ENCODE results near the gene ISM1. TPM values are rescaled to one million over a fixed set of nuclear protein-coding genes. Genes with fewer than 3 reads are reported as not detected.

The ISM1 gene
- total RNA-seq, result under 0.01 TPM in 1 of 2 replicates, not detected in the other

DNA sequence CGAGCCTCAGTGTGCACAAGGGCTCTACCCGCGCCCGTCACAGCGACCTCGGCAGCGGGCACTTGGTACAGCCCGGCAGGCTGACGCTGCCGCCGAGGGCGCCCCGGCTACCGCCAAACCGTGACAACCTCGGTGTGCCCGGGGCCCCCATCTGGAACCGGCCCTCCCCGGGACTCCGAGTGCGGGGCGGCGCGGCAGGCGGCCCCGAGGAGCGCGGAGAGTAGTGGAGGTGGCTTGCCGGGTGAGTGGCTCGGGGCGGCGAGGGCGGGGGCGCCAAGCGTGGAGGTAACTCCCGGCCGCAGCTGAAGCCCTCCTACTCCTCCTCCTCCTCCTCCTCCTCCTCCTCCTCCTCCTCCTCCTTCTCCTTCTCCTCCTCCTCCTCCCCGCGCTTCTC, at the start of gene ISM1:
ISM1 (plus strand) TSS at position 371 of the 394 bp plus-strand sequence. CDS start 503 bp downstream, outside the sequence.
- DNase-seq (ENCODE audit: low read depth in 2 of 2), result peak in 1 of 2 donors; percentile 11

DNA sequence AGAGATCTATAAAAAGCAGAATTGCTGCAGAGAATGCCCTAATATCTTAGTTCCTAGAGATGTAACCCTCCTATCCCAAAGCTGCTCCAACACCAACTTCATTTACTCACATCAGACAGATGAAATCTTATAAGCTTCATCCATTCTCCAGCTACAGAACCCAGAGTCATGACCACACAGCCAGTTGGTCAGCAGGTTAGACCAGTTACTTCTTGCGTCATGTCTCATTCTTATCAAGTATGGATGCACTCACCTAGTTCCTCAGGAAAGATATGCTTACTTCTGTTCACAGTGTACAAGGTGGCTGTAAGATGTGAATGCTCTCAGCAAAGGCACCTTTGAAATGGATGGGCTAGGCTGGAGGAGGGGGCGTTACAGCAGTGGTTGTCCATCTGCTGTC, 47.9 kb upstream of the ISM1 start:
- DNase-seq (ENCODE audit: low read depth in 2 of 2), result no peak

DNA sequence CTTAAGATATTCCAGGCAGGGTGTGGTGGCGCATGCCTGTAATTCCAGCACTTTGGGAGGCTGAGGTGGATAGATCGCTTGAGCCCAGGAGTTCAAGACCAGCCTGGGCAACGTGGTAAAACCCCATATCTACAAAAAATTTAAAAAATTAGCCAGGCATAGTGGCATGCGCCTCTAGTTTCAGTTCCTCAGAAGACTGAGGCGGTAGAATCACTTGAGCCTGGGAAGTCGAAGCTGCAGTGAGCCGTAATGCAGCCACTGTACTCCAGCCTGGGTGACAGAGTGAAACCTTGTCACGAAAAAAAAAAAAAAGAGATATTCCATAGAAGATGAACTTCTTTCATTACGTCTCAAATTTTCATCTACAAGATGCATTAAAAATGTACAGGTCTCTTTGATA, 46.7 kb upstream of the ISM1 start:
- no peak for DNase-seq (ENCODE audit: low read depth in 2 of 2)

DNA sequence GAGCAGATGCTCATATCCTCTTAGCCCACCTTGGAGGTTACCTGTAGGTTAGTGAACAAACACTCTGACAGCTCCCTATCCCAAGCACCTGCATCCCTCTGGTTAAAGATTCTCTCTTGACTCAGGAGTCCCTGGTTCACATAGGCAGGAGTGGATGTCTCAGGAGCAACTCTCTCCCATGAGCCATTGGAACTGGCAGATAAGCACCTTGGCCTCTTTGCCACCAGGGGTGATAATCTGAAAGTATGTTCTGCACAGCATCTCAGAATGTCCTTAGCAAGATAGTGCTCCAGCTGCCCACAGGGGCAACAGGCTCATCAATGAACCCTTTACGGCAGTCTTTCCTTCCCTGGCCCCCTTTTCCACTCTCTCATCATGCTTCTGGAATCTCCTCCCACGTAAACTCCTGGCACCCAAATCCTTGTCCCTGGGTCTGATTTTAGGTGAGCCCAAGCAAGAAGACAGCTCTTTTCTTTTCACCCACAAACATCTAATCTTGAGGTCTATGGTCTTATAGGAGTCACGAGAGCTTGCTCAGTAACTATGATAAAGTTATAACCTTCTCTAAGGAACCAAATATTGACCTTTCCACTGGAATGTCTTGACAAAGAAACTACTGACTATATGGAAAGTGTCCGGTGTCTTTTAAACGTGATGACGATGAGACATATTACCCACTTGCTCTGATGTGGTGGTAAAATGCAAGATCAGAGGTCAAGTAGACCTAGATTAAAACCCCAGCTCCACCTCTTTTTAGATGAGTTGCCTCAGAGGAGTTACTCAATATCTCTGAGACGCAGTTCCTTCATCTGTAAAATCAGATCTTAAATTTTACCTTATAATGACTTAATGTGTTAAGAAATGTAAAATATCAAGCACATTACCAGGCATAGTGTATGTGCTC, 39.8 kb upstream of the ISM1 start:
- DNase-seq (ENCODE audit: low read depth in 2 of 2), result no peak

DNA sequence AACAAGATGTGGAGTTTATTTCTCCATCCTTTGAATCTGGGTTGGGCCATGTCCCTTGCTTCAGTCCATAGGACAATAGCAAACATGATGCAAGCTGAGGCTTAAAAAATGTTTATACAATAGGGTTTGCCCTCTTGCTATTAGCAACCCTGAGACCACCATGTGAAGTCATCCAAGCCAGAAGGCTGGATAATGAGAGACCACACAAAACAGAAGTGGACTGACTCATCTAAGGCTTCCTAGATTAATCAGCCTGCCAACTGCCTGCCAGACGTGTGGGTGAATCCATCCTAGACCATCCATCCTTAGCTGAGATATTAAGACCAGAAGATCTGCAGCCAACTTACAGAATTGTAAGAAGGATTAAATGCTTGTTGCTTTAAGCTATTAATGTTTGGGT, 38.1 kb upstream of the ISM1 start:
- no peak for DNase-seq (ENCODE audit: low read depth in 2 of 2)

DNA sequence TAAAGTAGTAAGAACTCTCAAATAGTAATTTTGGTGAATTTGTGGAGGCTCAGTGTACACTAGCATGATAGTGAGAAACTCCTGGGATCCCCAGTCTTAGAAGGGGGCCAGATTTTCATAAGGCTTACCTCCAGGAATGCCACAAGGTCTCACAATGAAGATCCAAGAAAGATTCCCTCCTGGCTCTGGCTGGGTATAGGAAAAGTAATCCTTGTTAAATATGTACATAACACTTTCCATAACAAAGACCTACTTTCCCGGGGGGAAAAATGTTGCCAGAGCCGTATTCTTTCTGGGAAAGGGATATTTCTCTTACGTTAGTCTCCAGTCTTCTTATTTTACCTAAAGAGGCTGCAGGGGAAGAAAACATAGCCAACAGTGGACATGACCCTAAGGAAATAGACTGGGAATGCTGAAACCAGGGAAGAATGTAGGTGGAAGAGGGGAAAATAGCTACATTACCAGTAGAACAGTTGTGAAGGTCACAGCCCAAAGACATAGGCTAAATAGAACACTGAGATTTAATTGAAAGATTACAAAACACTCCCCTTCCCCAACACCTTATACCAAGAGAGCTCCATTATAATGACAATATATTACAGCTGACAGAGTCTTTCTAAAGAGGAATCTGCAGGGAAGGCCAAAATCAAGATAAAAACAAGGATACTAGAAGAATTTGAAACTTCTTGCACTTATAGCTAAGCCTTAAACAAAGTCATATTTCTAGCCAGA, 34.9 kb upstream of the ISM1 start:
- DNase-seq (ENCODE audit: low read depth in 2 of 2), result no peak

DNA sequence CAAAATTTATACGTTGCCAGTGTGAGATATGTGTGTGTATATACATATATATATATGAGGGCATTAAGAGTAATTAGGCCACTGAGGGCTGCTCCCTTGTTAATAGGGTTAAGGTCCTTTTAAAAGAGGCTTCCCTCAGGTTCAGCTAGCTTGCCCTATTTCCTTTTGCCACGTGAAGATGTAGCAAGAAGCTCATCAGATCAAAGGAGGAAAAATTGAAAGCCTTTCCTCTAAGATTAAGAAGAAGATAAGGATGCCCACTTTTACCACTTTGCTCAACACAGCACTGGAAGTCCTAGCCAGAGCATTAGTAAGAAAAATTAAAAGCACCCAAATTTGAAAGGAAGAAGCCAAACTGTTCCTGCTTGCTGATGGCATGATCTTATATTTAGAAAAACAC, 33.2 kb upstream of the ISM1 start:
- DNase-seq (ENCODE audit: low read depth in 2 of 2), result no peak

DNA sequence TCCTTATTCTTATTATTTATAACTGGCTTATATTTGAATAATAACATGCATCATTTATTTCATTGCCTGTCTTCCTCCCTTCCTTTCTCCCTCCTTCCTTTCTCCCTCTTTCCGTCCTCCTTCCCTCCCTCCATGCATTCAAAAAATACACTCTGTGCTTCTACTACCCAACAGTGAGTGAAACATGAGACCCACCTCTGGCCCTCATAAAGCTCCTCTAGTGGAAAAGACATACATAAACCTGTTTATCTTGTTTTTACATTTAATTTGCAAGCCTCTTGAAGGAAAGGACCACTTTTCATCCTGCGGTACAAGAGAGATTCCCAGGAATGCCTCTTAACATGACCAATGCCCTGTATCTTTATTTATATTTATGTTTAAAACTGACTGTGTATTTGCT, 21.8 kb upstream of the ISM1 start:
- DNase-seq (ENCODE audit: low read depth in 2 of 2), result no peak

DNA sequence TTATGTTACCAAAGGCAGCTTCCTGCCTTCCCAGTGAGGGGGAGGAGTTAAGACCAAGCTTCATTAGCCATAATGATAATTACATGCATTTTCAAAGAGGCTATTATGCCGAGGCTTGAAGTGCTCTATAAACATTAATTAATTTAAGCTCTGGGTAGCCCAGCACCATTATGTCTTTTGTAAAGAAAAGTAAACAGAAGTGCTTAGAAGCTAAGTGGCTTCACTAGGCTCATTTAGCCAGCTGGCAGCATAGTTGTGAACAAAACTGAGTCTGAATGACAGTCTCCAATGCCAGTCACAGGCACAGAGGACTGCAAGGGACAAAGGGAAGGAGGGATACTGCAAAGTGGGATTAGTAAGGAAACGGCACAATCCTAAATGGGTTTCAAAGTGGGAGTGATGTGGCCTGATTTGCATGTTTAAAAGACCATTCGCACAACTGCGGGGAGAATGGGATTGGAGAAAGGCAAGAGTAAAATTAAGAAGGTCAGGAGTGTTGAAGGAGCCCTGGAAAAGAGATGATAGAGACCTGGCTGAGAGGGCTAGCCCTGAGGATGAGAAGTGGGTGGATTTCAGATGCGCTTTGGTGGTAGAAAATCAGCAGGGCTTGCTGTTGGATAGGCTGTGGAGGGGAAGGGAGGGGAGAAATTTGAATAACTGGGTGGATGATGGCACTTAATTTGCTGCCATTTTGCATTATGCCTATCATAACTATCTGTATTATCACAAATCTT, 20.1 kb upstream of the ISM1 start:
- DNase-seq (ENCODE audit: low read depth in 2 of 2), result no peak

DNA sequence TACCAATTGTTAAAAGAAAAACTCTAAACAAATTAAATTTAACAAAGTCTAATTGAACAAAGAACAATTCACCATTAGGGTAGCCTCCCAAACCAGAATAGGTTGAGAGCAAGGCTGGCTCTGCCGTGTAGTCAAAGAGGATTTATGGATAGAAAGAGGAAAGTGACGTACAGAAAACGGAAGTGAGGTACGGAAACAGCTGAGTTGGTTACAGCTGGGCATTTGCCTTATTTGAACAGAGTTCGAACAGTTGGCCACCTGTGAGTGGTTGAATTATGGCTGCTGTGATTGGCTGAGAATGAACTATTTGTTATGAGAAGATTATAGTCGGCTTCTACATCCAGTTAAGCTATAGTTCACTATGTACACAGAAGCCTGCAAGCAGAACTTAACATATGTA, 18.5 kb upstream of the ISM1 start:
- no peak for DNase-seq (ENCODE audit: low read depth in 2 of 2)

DNA sequence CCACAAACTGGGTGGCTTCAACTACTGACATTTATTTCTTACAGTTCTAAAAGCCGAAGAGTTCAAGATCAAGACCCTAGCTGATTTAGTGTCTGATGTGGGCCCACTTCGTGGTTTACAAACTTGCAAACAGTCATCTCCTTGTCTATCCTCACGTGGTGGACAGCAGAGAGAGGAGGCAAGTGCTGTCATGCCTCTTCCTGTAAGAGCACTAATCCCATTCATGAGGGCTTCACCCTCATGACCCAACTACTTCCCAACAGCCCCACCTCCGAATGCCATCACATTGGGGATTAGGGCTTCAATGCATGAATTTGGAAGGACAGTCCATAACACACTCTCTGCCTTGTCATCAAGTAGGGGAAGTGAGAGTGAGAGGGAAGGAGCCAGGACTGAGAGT, 15.6 kb upstream of the ISM1 start:
- no peak for DNase-seq (ENCODE audit: low read depth in 2 of 2)

DNA sequence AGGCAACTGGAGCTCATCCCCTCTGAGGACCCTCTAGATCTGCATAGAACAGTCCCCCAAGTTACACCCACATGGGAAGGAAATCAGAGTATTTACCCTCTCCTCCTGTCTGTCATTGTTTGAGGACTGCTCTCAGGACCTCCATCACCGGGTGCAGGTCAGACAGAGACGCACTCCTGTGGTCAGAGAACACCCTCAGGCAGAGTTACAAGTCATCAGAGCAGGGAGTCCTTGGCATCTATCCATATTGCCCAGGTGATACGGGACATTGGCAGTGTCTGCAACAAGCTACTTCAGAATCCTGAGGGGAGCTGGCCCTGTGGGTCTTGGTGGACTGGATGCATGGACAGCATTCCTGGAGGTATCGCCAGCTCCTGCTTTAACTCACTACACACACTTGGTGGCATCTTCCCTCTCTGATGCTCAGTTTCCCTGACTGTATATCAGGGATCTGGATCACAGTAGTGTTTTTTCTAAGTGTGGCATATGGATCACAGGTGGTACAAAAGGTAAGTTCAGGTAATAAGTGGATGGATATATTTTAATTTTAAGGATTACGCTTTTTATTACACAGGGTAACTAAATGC, 15.1 kb upstream of the ISM1 start:
- no peak for DNase-seq (ENCODE audit: low read depth in 2 of 2)

DNA sequence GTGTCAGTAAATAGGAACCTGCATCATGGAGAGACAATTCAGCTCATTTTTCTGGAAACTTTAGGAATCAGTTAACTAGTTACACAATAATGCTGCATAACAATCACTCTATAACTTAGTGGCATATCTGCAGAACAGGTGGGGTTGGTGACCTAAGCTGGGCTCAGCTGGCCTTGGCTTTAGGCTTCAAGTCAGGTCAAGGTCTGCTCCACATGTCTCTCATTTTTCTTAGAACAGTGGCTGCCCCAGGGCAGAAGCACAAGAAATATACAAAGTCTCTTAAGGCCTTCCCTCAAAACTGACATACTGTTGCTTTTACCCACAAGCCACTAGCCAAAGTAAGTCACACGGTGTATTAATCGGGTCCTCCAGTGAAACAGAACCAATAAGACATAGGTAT, 14.1 kb upstream of the ISM1 start:
- no peak for DNase-seq (ENCODE audit: low read depth in 2 of 2)

DNA sequence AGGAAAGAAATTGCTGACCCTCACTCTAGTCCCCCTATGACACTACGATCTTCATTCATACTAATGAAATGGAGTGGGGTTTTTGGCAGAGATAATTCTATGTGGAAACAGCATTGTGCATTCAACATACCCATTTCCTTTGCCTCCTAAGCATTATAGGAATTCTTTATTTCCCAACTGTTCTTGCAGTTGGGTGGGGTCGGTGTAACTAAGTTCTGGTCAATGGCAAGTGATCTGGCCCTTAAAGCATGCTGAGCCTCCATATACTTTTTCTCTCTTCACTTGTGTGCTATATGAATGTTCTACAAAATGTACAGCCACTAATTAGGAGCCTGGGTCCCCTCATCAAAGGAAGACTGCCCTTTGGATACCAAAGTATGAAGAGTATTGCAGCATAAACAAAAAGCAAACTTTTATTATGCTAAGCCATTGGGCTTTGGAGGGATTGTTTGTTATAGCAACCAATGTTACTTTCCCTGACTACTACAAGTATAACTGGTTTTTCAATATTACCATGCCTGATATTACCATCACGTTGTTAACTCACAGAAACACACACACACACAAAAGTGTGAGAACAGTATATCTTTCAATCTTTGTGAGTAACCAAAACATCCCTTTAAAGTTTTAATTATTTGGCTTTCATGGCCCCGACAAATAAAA, 9.0 kb upstream of the ISM1 start:
- no peak for DNase-seq (ENCODE audit: low read depth in 2 of 2)

DNA sequence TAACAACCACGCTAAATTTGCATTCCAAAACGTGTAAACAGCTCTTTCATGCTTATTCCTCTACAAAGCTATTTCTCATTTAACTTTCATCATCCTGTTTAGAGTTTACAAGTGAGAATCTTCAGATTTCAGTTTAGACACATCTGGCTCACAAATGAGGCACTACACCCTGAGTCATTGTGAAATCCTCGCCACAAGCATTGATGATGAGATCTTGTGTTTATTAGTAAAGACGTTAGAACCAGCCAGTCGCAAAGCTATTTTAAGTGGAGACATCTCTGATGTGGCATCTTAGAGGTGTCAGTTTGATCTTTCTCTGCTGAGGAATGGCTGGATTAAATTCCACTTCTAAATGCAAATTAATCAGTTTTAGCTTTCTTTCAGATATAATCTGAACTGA, 8.3 kb upstream of the ISM1 start:
- no peak for DNase-seq (ENCODE audit: low read depth in 2 of 2)

DNA sequence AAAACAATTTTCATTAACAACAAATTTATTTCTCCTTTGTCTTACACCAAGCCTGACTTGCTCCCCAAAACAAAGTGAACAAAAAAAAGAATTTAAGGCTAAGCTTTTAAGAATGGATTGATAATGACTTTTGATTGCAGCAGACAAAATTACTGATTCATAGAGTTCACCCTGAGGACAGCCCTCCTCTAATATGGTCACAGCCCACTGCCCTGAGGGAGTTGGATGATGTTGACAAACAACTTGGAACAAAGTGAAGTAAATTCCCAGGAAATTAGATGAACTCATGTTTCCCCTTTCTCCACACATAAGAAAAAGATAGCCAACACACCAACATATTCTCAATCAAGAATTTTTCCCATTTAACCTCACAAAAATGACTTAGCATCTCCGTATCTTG, 7.7 kb upstream of the ISM1 start:
- no peak for DNase-seq (ENCODE audit: low read depth in 2 of 2)

DNA sequence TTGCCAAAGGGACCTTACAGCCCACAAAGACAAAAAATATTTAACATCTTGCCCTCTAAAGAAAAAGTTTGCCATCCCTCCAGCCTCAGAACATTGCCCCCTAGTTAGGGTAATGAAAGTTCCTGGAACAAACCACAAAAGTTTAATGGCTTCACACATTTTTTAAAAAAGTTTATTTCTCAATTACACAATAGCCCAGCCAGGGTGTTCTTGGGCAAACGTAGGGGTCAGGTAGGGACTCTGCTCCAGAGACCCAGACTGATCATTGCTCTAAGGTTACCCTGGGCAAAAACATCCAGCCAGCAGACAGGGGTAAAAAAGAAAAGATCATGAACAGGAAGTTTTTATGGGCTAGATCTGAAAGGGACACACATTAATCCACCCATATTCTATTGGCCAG, 4.5 kb upstream of the ISM1 start:
- no peak for DNase-seq (ENCODE audit: low read depth in 2 of 2)

DNA sequence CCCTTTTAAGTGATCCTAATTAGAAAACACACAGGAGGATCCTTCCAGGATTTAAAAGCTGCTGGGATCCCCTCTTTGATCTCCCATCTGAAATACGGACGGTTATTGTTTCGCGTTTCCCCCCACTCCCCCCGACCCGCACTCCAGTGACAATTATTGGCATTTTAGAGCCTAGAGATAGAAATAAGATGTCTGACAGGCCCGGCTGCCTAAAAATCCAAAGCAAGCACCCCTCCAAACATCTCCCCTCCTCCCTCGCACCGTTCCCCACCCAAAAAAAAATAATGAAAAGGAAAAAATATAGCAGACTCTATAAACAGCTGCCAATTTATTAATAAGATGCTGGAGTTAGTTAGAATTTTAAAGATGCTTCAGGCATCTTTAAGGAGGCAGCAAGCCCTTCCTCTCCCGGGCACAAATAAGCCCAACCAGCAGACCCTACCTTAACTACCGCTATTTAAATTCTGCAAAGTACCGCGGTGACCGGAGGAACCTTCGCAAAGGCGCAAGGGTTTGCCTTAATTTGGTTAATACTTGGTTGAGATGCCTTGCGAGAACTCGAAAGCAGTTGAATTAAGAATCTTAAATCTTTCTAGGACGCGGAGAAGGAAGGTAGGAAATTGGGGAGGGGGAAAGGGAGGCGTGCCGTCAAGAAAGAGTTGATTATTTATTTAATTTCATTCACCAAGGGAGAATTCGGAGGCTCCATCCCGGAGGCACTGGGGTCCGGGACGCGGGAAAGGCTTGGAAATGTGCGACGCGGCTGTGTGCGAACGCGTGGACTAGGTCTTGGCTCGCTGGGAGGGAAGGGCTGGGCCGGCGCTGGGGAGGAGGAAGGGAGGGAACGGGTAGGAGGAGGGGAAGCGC, 1.5 kb upstream of the ISM1 start:
- DNase-seq (ENCODE audit: low read depth in 2 of 2), result no peak

DNA sequence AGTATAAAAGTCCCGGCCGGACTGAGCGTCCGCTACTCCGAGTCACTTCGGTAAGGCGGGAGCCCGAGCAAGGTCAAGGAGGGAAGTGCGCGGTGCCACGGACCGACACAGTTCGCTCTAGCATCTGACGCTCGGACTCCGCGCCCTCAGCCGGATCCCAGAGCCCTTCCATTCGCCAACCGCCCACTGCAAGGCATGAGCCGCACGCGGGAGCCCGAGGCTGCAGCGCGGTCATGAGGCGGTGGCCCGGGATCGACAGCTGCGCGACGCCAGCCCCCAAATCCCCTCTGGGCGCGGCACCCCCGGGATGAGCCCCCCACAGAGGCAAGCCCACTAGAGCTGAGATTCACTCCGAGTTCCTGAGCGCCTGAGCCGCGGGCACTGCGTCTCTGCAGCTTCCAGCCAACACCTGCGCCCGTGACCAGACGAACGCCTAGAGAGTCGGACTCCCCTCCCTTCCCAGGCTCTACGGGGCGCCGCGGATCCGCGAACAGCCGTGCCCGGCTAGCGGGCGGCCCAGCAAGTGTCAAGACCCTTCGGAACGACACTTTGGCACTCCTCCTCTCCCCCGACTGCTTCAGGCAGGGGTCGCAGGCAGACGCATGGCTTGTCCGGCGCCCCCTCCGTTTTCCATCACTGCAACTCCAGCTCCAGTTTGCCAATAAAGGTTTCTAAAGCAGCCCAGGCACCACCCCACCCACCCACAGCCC, 725 bp upstream of the ISM1 start:
- DNase-seq (ENCODE audit: low read depth in 2 of 2), result peak in 1 of 2 donors; percentile 39

DNA sequence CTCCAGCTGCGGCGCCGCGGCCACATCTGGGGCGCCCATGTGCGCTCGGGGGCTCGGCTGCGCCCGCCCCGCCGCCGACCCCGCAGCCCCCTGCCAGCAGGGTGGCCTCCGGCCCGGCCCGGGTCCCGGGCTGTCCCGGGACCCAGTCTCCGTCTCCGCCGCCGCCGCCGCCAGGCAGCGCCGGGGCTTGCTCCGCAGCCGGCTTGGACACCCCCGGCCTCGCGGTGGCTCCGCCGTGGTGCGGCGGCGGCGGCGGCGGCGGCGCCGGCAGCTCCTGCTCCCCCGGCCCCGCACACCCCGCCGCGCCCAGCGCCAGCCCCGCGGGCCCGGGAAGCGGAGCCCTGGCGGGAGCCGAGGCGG, 219 bp downstream of the ISM1 start:
- DNase-seq (ENCODE audit: low read depth in 2 of 2), result no peak
